HG02870 (cell line): ENCODE results near the gene RAB6A.
A peak's percentile ranks its signal among the peaks of the same experiment; 100 is the strongest.
"Not testable (repeated sequence)": the region's sequence is repeated elsewhere in the genome, so short reads cannot be mapped to it uniquely, and the experiment has no call there.

Experiments used
- ATAC-seq: cut with Tn5 transposase; IDR thresholded peaks from one replicate; pipeline ENCODE4 v1.9.1; 2021; ENCODE audit warnings: mild to moderate bottlenecking, moderate library complexity; ENCODE audit not compliant: unreplicated experiment

RAB6A gene

GRCh38 chr11:73766763-73767162 is 5.9 kb upstream of the RAB6A start:
- ATAC-seq, result no peak

- ATAC-seq, result no peak
These were observed 1.9 kb upstream of the RAB6A start for GRCh38 chr11:73762732-73763131.

- ATAC-seq, result no peak
These were observed 600 bp upstream of the RAB6A start for GRCh38 chr11:73761403-73761945.

- peak; percentile 1 for ATAC-seq
These were observed 667 bp downstream of the RAB6A start for GRCh38 chr11:73760135-73760678.

- ATAC-seq, result no peak
These were observed 1.2 kb downstream of the RAB6A start for GRCh38 chr11:73759610-73760134.

- ATAC-seq, result no peak
These were observed 2.4 kb downstream of the RAB6A start for GRCh38 chr11:73758451-73758850.

GRCh38 chr11:73757598-73757997 is 3.3 kb downstream of the RAB6A start:
- ATAC-seq, result no peak

GRCh38 chr11:73755670-73756069 is 5.2 kb downstream of the RAB6A start:
- ATAC-seq, result no peak

GRCh38 chr11:73753938-73754337 is 6.9 kb downstream of the RAB6A start:
- no peak for ATAC-seq

GRCh38 chr11:73752903-73753302 is 8.0 kb downstream of the RAB6A start:
- ATAC-seq, result no peak

- no peak for ATAC-seq
These were observed 8.5 kb downstream of the RAB6A start for GRCh38 chr11:73752216-73752867.

GRCh38 chr11:73750862-73751261 is 10.0 kb downstream of the RAB6A start:
- ATAC-seq, result not testable (repeated sequence)

- ATAC-seq, result no peak
These were observed 10.6 kb downstream of the RAB6A start for GRCh38 chr11:73750228-73750627.

- ATAC-seq, result no peak
These were observed 11.8 kb downstream of the RAB6A start for GRCh38 chr11:73749118-73749517.

GRCh38 chr11:73748300-73748699 is 12.6 kb downstream of the RAB6A start:
- ATAC-seq, result no peak

- no peak for ATAC-seq
These were observed 13.1 kb downstream of the RAB6A start for GRCh38 chr11:73747762-73748161.

- ATAC-seq, result no peak
These were observed 14.2 kb downstream of the RAB6A start for GRCh38 chr11:73746701-73747100.

- no peak for ATAC-seq
These were observed 17.8 kb downstream of the RAB6A start for GRCh38 chr11:73743045-73743444.

GRCh38 chr11:73735959-73736358 is 24.9 kb downstream of the RAB6A start:
- not testable (repeated sequence) for ATAC-seq

- ATAC-seq, result no peak
These were observed 25.9 kb downstream of the RAB6A start for GRCh38 chr11:73734993-73735392.

GRCh38 chr11:73734011-73734410 is 26.9 kb downstream of the RAB6A start:
- ATAC-seq, result not testable (repeated sequence)

GRCh38 chr11:73732936-73733335 is 27.9 kb downstream of the RAB6A start:
- ATAC-seq, result not testable (repeated sequence)
